Measurements from ENCODE around the gene CTSH. TPM values are rescaled to one million over a fixed set of nuclear protein-coding genes. Genes with fewer than 3 reads are reported as not detected.

The CTSH gene
- total and polyA plus RNA-seq, 2 of the 13 experiments (the other 11 are each of a cell fraction or from before 2014, with no cell fraction given) = 265 to 653 TPM

DNA sequence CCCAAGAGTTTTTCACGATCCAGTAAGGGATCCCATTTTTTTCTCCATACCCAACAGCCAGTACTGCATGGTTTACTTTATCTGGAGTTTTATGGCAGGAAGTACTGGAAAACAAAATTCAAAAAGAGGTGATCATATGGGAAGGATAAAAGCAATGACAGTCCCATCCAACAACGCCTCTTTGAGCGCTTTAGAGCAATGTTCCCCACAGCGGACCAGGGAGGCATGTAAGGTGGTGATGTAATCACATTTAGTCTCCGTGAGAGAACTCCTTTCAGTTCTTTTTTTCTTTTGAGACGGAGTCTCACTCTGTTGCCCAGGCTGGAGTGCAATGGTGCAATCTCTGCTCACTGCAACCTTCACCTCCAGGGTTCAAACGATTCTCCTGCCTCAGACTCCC is 21.8 kb downstream of the CTSH start (continued):
- TF ChIP-seq, protein P1, sequence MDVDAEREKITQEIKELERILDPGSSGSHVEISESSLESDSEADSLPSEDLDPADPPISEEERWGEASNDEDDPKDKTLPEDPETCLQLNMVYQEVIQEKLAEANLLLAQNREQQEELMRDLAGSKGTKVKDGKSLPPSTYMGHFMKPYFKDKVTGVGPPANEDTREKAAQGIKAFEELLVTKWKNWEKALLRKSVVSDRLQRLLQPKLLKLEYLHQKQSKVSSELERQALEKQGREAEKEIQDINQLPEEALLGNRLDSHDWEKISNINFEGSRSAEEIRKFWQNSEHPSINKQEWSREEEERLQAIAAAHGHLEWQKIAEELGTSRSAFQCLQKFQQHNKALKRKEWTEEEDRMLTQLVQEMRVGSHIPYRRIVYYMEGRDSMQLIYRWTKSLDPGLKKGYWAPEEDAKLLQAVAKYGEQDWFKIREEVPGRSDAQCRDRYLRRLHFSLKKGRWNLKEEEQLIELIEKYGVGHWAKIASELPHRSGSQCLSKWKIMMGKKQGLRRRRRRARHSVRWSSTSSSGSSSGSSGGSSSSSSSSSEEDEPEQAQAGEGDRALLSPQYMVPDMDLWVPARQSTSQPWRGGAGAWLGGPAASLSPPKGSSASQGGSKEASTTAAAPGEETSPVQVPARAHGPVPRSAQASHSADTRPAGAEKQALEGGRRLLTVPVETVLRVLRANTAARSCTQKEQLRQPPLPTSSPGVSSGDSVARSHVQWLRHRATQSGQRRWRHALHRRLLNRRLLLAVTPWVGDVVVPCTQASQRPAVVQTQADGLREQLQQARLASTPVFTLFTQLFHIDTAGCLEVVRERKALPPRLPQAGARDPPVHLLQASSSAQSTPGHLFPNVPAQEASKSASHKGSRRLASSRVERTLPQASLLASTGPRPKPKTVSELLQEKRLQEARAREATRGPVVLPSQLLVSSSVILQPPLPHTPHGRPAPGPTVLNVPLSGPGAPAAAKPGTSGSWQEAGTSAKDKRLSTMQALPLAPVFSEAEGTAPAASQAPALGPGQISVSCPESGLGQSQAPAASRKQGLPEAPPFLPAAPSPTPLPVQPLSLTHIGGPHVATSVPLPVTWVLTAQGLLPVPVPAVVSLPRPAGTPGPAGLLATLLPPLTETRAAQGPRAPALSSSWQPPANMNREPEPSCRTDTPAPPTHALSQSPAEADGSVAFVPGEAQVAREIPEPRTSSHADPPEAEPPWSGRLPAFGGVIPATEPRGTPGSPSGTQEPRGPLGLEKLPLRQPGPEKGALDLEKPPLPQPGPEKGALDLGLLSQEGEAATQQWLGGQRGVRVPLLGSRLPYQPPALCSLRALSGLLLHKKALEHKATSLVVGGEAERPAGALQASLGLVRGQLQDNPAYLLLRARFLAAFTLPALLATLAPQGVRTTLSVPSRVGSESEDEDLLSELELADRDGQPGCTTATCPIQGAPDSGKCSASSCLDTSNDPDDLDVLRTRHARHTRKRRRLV (CRISPR knock-in tag; IDR thresholded peaks at IDR 0.05) = no peak
- TF ChIP-seq RBFOX2 (IDR thresholded peaks at IDR 0.05; ENCODE audit: low read depth, low read length) (no peak), SP5 (CRISPR knock-in tag; IDR thresholded peaks at IDR 0.05; ENCODE audit: borderline replicate concordance, low read depth) (no peak), THAP11 (CRISPR knock-in tag; IDR thresholded peaks at IDR 0.05) (no peak), GPN1 (CRISPR knock-in tag; IDR thresholded peaks at IDR 0.05; ENCODE audit: borderline replicate concordance) (no peak)

DNA sequence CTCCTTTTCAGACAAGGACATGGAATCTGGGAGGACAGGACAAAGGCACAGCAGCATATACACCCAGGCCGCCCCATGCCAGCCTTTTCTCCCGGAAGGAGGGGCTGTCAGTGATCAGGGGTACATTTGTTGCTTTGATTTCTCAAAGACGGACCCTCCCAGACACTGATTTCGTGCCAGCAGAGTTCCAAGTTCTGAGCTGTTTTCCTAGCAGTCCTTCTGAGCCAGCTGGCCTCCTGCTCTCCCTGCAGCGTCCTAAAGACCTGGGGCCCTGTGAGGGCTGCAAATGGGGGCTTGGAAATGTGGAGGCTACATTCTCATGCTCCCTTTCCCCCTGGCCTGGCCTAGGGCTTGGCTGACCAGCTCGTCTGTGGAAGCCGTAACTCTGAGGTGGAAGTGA is 22.3 kb downstream of the CTSH start:
- in situ Hi-C loops (cut with HindIII; ENCODE audit: extremely low pct_ligation_motif_present, low pct_unique_long_range_greater_than_20kb) (no loop called here), intact Hi-C loops (cut with micrococcal nuclease; ENCODE audit: unreplicated experiment) (no loop called here)
- FAIRE-seq (no peak), DNase-seq (ENCODE audit: low spot score) (no peak), ATAC-seq (no peak)
- H3K4me1 ChIP-seq (ENCODE audit: insufficient read depth, low read length) = peaks cover 2% of the 10 kb centered on the region
- H3K4me3 ChIP-seq (replicated peaks in 1 of 3; ENCODE audit: insufficient read depth in 1 of 3, low read depth in 2 of 3, low read length in 3 of 3) = no peak overlapping the region
- H4K20me1 ChIP-seq (ENCODE audit: insufficient read depth, low read length) = no peaks in the 10 kb centered on the region
- ChIA-PET POLR2A (no interaction called here), CTCF (ENCODE audit: low intra/inter-chr PET ratio, low total read pairs) (no interaction called here)
- H3K27me3 ChIP-seq (ENCODE audit: control insufficient read depth in 1 of 2, insufficient read depth in 2 of 2, low read length in 2 of 2) = no peaks in the 10 kb centered on the region
- 89% methylated on average over 7 of the region's 7 CpGs for WGBS (ENCODE audit: low lambda C conversion rate)
- no peak overlapping the region for H3K4me2 ChIP-seq (ENCODE audit: low read depth, low read length)
- no peaks in the 10 kb centered on the region for H3K9me3 ChIP-seq (ENCODE audit: low read length)
- BruUV-seq (replicated peaks) = no TSS peak
- H3K36me3 ChIP-seq (replicated peaks in 1 of 2; ENCODE audit: control insufficient read depth in 1 of 2, insufficient read depth in 2 of 2, low read length in 2 of 2) = peaks cover 25 to 64% of the 10 kb centered on the region in 2 experiments; a peak in 4 of 5 replicates
- H3K79me2 ChIP-seq (ENCODE audit: insufficient read depth, low read length) = no peaks in the 10 kb centered on the region
- H2AFZ ChIP-seq (ENCODE audit: low read length) = no peak overlapping the region
- H3K9ac ChIP-seq (ENCODE audit: insufficient read depth, low read depth, low read length) = no peak overlapping the region
- H3K27ac ChIP-seq (ENCODE audit: extremely low read length, insufficient read depth, low read length) = no peak overlapping the region
- TF ChIP-seq FOXP1 (IDR thresholded peaks at IDR 0.05) = no peak
- TF ChIP-seq FOXP1 (CRISPR knock-in tag; IDR thresholded peaks at IDR 0.05) = no peak
- no peak for TF ChIP-seq MZF1 (CRISPR knock-in tag; IDR thresholded peaks at IDR 0.05; ENCODE audit: borderline replicate concordance)
- no peak for TF ChIP-seq ZSCAN21 (CRISPR knock-in tag; IDR thresholded peaks at IDR 0.05; ENCODE audit: borderline replicate concordance)
- TF ChIP-seq ZNF468 (CRISPR knock-in tag; IDR thresholded peaks at IDR 0.05) = no peak
- no peak for TF ChIP-seq ZNF3 (CRISPR knock-in tag; IDR thresholded peaks at IDR 0.05)
- TF ChIP-seq, protein P2, sequence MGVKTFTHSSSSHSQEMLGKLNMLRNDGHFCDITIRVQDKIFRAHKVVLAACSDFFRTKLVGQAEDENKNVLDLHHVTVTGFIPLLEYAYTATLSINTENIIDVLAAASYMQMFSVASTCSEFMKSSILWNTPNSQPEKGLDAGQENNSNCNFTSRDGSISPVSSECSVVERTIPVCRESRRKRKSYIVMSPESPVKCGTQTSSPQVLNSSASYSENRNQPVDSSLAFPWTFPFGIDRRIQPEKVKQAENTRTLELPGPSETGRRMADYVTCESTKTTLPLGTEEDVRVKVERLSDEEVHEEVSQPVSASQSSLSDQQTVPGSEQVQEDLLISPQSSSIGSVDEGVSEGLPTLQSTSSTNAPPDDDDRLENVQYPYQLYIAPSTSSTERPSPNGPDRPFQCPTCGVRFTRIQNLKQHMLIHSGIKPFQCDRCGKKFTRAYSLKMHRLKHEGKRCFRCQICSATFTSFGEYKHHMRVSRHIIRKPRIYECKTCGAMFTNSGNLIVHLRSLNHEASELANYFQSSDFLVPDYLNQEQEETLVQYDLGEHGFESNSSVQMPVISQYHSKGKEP (CRISPR knock-in tag; IDR thresholded peaks at IDR 0.05) = no peak
- no peak for TF ChIP-seq ZNF629 (CRISPR knock-in tag; conservative IDR thresholded peaks at IDR 0.05)
- TF ChIP-seq ZNF883 (CRISPR knock-in tag; IDR thresholded peaks at IDR 0.05; ENCODE audit: not compliant biosample characterization) = no peak
